RKO (cell line): Measurements from ENCODE around the gene COMMD2.
A peak's percentile ranks its signal among the peaks of the same experiment; 100 is the strongest.

Source experiments
- DNase-seq: peaks from one replicate; pipeline ENCODE4 v3.0.0-alpha.2; 2016; ENCODE audit warnings: low spot score

COMMD2 gene

GRCh38 chr3:149752051-149752787 lies at the start of gene COMMD2:
TSS of gene COMMD2 (minus strand) at chr3:149752489. CDS start at chr3:149752444, 45 bp downstream.
- peak; percentile 93 for DNase-seq

GRCh38 chr3:149801639-149802038 lies 49.4 kb upstream of the COMMD2 start:
- DNase-seq, result no peak

- no peak for DNase-seq
These were observed 48.9 kb upstream of the COMMD2 start for GRCh38 chr3:149801195-149801594.

GRCh38 chr3:149800693-149801092 lies 48.4 kb upstream of the COMMD2 start:
- no peak for DNase-seq

GRCh38 chr3:149796026-149796425 lies 43.7 kb upstream of the COMMD2 start:
- DNase-seq, result no peak

- no peak for DNase-seq
These were observed 40.4 kb upstream of the COMMD2 start, which contains the start of gene ANKUB1 for GRCh38 chr3:149792452-149793270. TSS of gene ANKUB1 (minus strand) at chr3:149792554. CDS start at chr3:149792366, 188 bp downstream.

GRCh38 chr3:149790698-149791097 lies 38.4 kb upstream of the COMMD2 start:
- DNase-seq, result no peak

- DNase-seq, result no peak
These were observed 38.0 kb upstream of the COMMD2 start for GRCh38 chr3:149790268-149790667.

- no peak for DNase-seq
These were observed 31.9 kb upstream of the COMMD2 start for GRCh38 chr3:149784064-149784704.

GRCh38 chr3:149783576-149783975 lies 31.3 kb upstream of the COMMD2 start:
- no peak for DNase-seq

GRCh38 chr3:149781741-149782140 lies 29.5 kb upstream of the COMMD2 start:
- no peak for DNase-seq

GRCh38 chr3:149781211-149781610 lies 28.9 kb upstream of the COMMD2 start:
- no peak for DNase-seq

- DNase-seq, result no peak
These were observed 25.3 kb upstream of the COMMD2 start for GRCh38 chr3:149777414-149778214.

- DNase-seq, result no peak
These were observed 23.9 kb upstream of the COMMD2 start for GRCh38 chr3:149776170-149776569.

- no peak for DNase-seq
These were observed 20.6 kb upstream of the COMMD2 start for GRCh38 chr3:149772861-149773260.

- DNase-seq, result peak; percentile 40
These were observed 19.5 kb upstream of the COMMD2 start for GRCh38 chr3:149771652-149772271.

GRCh38 chr3:149770246-149770645 lies 18.0 kb upstream of the COMMD2 start:
- no peak for DNase-seq

- DNase-seq, result no peak
These were observed 16.4 kb upstream of the COMMD2 start for GRCh38 chr3:149768704-149769103.

GRCh38 chr3:149767720-149768119 lies 15.4 kb upstream of the COMMD2 start:
- DNase-seq, result no peak

- DNase-seq, result peak; percentile 55
These were observed 13.6 kb upstream of the COMMD2 start for GRCh38 chr3:149765762-149766334.

GRCh38 chr3:149764302-149764701 lies 12.0 kb upstream of the COMMD2 start:
- DNase-seq, result no peak
